GM12878 (cell line): ENCODE measurements around the gene R3HDM2. TPM values are rescaled to one million over a fixed set of nuclear protein-coding genes. Genes with fewer than 3 reads are reported as not detected.
A peak's percentile ranks its signal among the peaks of the same experiment; 100 is the strongest.

Experiments used
- ATAC-seq: fragments of 200-7000 bp; cut with Tn5 transposase; 3 replicates; pipeline ENCODE4 v1.9.1; 2020; ENCODE audit warnings: mild to moderate bottlenecking, moderate library complexity
- BruUV-seq: library from RNA; stranded (reverse); fragments of 400-500 nt; replicated peaks from 2 replicates; lab custom pipeline; 2021; lab: Mats Ljungman, UMichigan
- CTCF ChIA-PET: fragments of 300-600 bp; sonication (Branson Sonifier 250); formaldehyde crosslinking; extraction: SDS; loops from one replicate; lab custom pipeline; 2021; ENCODE audit warnings: inconsistent platforms; lab: Yijun Ruan, JAX
- POLR2A ChIA-PET: fragments of 350-600 bp; formaldehyde crosslinking; extraction: SDS; loops from one replicate; lab custom pipeline; 2021; ENCODE audit warnings: inconsistent platforms; lab: Charles Lee
- RAD21 ChIA-PET: fragments of 300-600 bp; sonication (Branson Sonifier 250); formaldehyde crosslinking; loops from one replicate; lab custom pipeline; 2023; ENCODE audit warnings: antibody characterized with exemption; ENCODE audit not compliant: unreplicated experiment; lab: Charles Lee
- SMC1A ChIA-PET: fragments of 300-600 bp; sonication (Branson Sonifier 250); formaldehyde crosslinking; loops from one replicate; lab custom pipeline; 2023; ENCODE audit not compliant: unreplicated experiment, uncharacterized antibody; lab: Charles Lee
- DNase-seq: peaks from one replicate; pipeline ENCODE4 v3.0.0-alpha.2; 2011; ENCODE audit warnings: low read depth, low spot score
- FAIRE-seq: peaks from 3 replicates; lab custom pipeline; 2011; peaks lifted over from hg19 to GRCh38; lab: Jason Lieb, UNC
- H2AFZ ChIP-seq: 2 replicates; pipeline ENCODE4 v1.6.0; 2011; ENCODE audit warnings: low read depth, low read length, control low read depth; ENCODE audit not compliant: control insufficient read depth
- H3K27ac ChIP-seq: 2 replicates; pipeline ENCODE4 v1.5.1; 2011; ENCODE audit warnings: control low read depth; ENCODE audit not compliant: control insufficient read depth, insufficient read depth
- H3K27me3 ChIP-seq, 2 experiments: replicated peaks in 1 of 2; 2 replicates each; pipeline versions ENCODE4 v1.6.0 to v1.6.1; 2011; ENCODE audit warnings: low read length in 1 of 2; ENCODE audit not compliant: control insufficient read depth in 2 of 2, insufficient read depth in 2 of 2
- H3K36me3 ChIP-seq, 2 experiments: 2 replicates each; pipeline ENCODE4 v1.5.1; 2011; ENCODE audit warnings: low read length in 1 of 2; ENCODE audit not compliant: control insufficient read depth in 2 of 2, insufficient read depth in 2 of 2
- H3K4me1 ChIP-seq: 2 replicates; pipeline ENCODE4 v1.6.1; 2011; ENCODE audit warnings: mild to moderate bottlenecking, low read length, moderate library complexity, mixed read lengths; ENCODE audit not compliant: control insufficient read depth, insufficient read depth
- H3K4me2 ChIP-seq: 2 replicates; pipeline ENCODE4 v1.6.0; 2011; ENCODE audit warnings: control low read depth; ENCODE audit not compliant: control insufficient read depth, insufficient read depth
- H3K4me3 ChIP-seq: fragments of 200-600 bp; sonication (generic); 2 replicates; pipeline ENCODE4 v1.5.1; 2016
- H3K79me2 ChIP-seq: 2 replicates; pipeline ENCODE4 v1.6.0; 2011; ENCODE audit warnings: low read length; ENCODE audit not compliant: control insufficient read depth, insufficient read depth
- H3K9ac ChIP-seq: 2 replicates; pipeline ENCODE4 v1.8.0; 2011; ENCODE audit warnings: low read length, control low read depth, mixed read lengths; ENCODE audit not compliant: control insufficient read depth, insufficient read depth
- H3K9me3 ChIP-seq: replicated peaks from 3 replicates; pipeline ENCODE4 v1.5.1; 2011; ENCODE audit warnings: mild to moderate bottlenecking, low read length; ENCODE audit not compliant: control insufficient read depth, insufficient read depth
- H4K20me1 ChIP-seq: 2 replicates; pipeline ENCODE4 v1.6.0; 2011; ENCODE audit not compliant: control insufficient read depth, insufficient read depth
- EP300 ChIP-seq, 2 experiments: fragments of 150-350 bp in 1 of 2; IDR thresholded peaks; 2 replicates each; pipeline ENCODE4 v1.6.1; 2011 to 2012; ENCODE audit warnings: low read depth in 2 of 2, low read length in 2 of 2, borderline replicate concordance in 1 of 2, improper control_type of control experiment in 1 of 2, inconsistent platforms in 1 of 2; ENCODE audit not compliant: control insufficient read depth in 1 of 2
- ESRRA ChIP-seq: IDR thresholded peaks from 2 replicates; pipeline ENCODE4 v1.6.1; 2012; ENCODE audit warnings: mild to moderate bottlenecking, low read length, improper control_type of control experiment
- MEF2B ChIP-seq: fragments of 450-650 bp; IDR thresholded peaks from 2 replicates; pipeline ENCODE4 v1.6.1; 2018; ENCODE audit warnings: mild to moderate bottlenecking, moderate library complexity; ENCODE audit not compliant: partially characterized antibody, poor library complexity, severe bottlenecking
- NFIC ChIP-seq: IDR thresholded peaks from 2 replicates; pipeline ENCODE4 v1.6.1; 2012; ENCODE audit warnings: low read depth, mild to moderate bottlenecking, inconsistent platforms, low read length, moderate library complexity
- NRF1 ChIP-seq: conservative IDR thresholded peaks from 2 replicates; pipeline ENCODE4 v1.6.1; 2011; ENCODE audit warnings: mild to moderate bottlenecking, low read depth, low read length, improper control_type of control experiment
- PKNOX1 ChIP-seq: fragments of 450-650 bp; IDR thresholded peaks from 2 replicates; pipeline ENCODE4 v1.6.1; 2016; ENCODE audit warnings: mild to moderate bottlenecking
- SMARCA5 ChIP-seq: fragments of 450-650 bp; IDR thresholded peaks from 2 replicates; pipeline ENCODE4 v1.6.1; 2017; ENCODE audit warnings: mild to moderate bottlenecking
- STAT3 ChIP-seq: IDR thresholded peaks from 2 replicates; pipeline ENCODE4 v1.6.1; 2011; ENCODE audit warnings: low read depth, low read length, improper control_type of control experiment
- ZBTB33 ChIP-seq: fragments of 450-650 bp; IDR thresholded peaks from 2 replicates; pipeline ENCODE4 v1.6.1; 2017; ENCODE audit warnings: mild to moderate bottlenecking
- ZBTB40 ChIP-seq: fragments of 450-650 bp; IDR thresholded peaks from 2 replicates; pipeline ENCODE4 v1.6.1; 2016; ENCODE audit warnings: mild to moderate bottlenecking, moderate library complexity, borderline replicate concordance
- WGBS: methylation state at CpG from one replicate; pipeline ENCODE4 v1.1.6; 2016; ENCODE audit warnings: low lambda C conversion rate; ENCODE audit not compliant: insufficient replicate concordance, insufficient coverage; ENCODE audit errors: missing lambda C conversion rate; 5-methylcytosine and 5-hydroxymethylcytosine counted together
- in situ Hi-C: fragments of 300-500 bp; cut with MboI; formaldehyde crosslinking; loops from 9 replicates; pipeline ENCODE4 v1.14.3; 2018; ENCODE audit warnings: mixed read lengths
- intact Hi-C: fragments of 100-400 bp; cut with micrococcal nuclease; formaldehyde crosslinking; loops from one replicate; pipeline ENCODE4 v1.14.2; 2022; ENCODE audit not compliant: unreplicated experiment
- polyA plus RNA-seq, 11 experiments: library from polyadenylated mRNA; depleted of rRNA in 4 of 11; unstranded in 6 of 11; stranded (reverse) in 5 of 11; fragments of >200 nt; fragmentation: Nextera tagmentation in 4 of 11; fragmentation: Illumina TruSeq in 1 of 11; extraction: Ambion mirVana in 4 of 11; extraction: Trizol in 1 of 11; gene quantifications; 1 replicate in 1 of 11; 2 replicates in 10 of 11; pipeline versions ENCODE4 v1.2.1 to v1.2.3, GENCODE V29; 2011 to 2016; ENCODE audit warnings: inconsistent platforms in 2 of 11, missing spikeins in 2 of 11, low read depth in 1 of 11
- total RNA-seq, 4 experiments: library from RNA; depleted of rRNA in 3 of 4; stranded (reverse); fragments of >200 nt in 3 of 4; fragmentation: Illumina TruSeq in 1 of 4; extraction: Trizol in 1 of 4; gene quantifications; 2 replicates each; pipeline versions ENCODE4 v1.2.1 to v1.2.3, GENCODE V29; 2013 to 2021

R3HDM2 gene
- total and polyA plus RNA-seq, 10 of the 15 experiments (the other 5 are each of a cell fraction or from before 2014, with no cell fraction given) = 4.6 to 26.1 (median 11.2) TPM

- Histone ChIP-seq H4K20me1 (no peaks in the 10 kb centered on the region), H3K9ac (no peak overlapping the region), H3K27me3 (no peaks in the 10 kb centered on the region), H3K36me3 (no peaks in the 10 kb centered on the region), H3K79me2 (no peaks in the 10 kb centered on the region), H3K4me2 (no peak overlapping the region), H2AFZ (no peak overlapping the region), H3K27ac (no peak overlapping the region), H3K9me3 (no peaks in the 10 kb centered on the region; the same call in 1 of the 3 replicates), H3K4me3 (no peak overlapping the region), H3K4me1 (no peaks in the 10 kb centered on the region)
- in situ Hi-C loops = no loop called here
- CTCF ChIA-PET = no interaction called here
- 100% methylated on average over 1 of the region's 1 CpG for WGBS
- FAIRE-seq (no peak), ATAC-seq (no peak), DNase-seq (no peak)
- SMC1A ChIA-PET = interaction anchor here (1.0 kb wide), 1 partner anchor 14 kb away, joined by 3 read pairs; no protein-coding TSS in a partner anchor
- RAD21 ChIA-PET = no interaction called here
- intact Hi-C loops = no loop called here
- no TSS peak for BruUV-seq
- POLR2A ChIA-PET = no interaction called here
- no peak for TF ChIP-seq ESRRA
- TF ChIP-seq EP300 (IDR thresholded peaks at IDR 0.05; ENCODE audit: borderline replicate concordance in 1 of 2, control insufficient read depth in 1 of 2, low read depth in 2 of 2, low read length in 2 of 2) = no peak
- TF ChIP-seq NRF1 = no peak
- TF ChIP-seq MEF2B = no peak
Observed at GRCh38 chr12:57370696-57371095, 60.1 kb downstream of the R3HDM2 start.

GRCh38 chr12:57370072-57370471 is 60.8 kb downstream of the R3HDM2 start:
- intact Hi-C loops = no loop called here
- WGBS = 95% methylated on average over 10 of the region's 11 CpGs
- ATAC-seq = no peak
- no peak overlapping the region for H2AFZ ChIP-seq
- SMC1A ChIA-PET = no interaction called here
- H3K27me3 ChIP-seq = no peaks in the 10 kb centered on the region
- H4K20me1 ChIP-seq = no peaks in the 10 kb centered on the region
- H3K27ac ChIP-seq = no peak overlapping the region
- no peaks in the 10 kb centered on the region for H3K79me2 ChIP-seq
- no peaks in the 10 kb centered on the region for H3K4me1 ChIP-seq
- no peak overlapping the region for H3K4me2 ChIP-seq
- no peak overlapping the region for H3K9ac ChIP-seq
- in situ Hi-C loops = no loop called here
- POLR2A ChIA-PET = no interaction called here
- H3K4me3 ChIP-seq = no peak overlapping the region
- RAD21 ChIA-PET = no interaction called here
- H3K9me3 ChIP-seq = no peaks in the 10 kb centered on the region; the same call in 1 of the 3 replicates
- no peak for FAIRE-seq
- CTCF ChIA-PET = no interaction called here
- DNase-seq = no peak
- no peaks in the 10 kb centered on the region for H3K36me3 ChIP-seq
- BruUV-seq = no TSS peak
- TF ChIP-seq ZBTB40 = no peak
- peak; percentile 88; the same call in 1 of the 2 replicates for TF ChIP-seq ZBTB33
- TF ChIP-seq STAT3 = no peak
- TF ChIP-seq PKNOX1 = no peak
- TF ChIP-seq SMARCA5 = no peak
- TF ChIP-seq NFIC = no peak
